Activated CD4-positive, alpha-beta memory T cell treated with anti-CD3 and anti-CD28 coated beads, Interleukin-2, amount 10 ng/mL, durations not matched to agents 7 days and 5 days (primary cell): ENCODE results near the gene AGR2. TPM values are rescaled to one million over a fixed set of nuclear protein-coding genes. Genes with fewer than 3 reads are reported as not detected.

Experiments
- total RNA-seq, 2 experiments: library from RNA; stranded (reverse); gene quantifications; one replicate each; pipeline ENCODE4 v1.2.3, GENCODE V29; 2021

Gene AGR2
- total RNA-seq, 2 experiments from 2014 or later = not detected

Other genes starting within 250 kb of the AGR2 start
- gene ANKMY2, start 159.2 kb downstream of the AGR2 start, total RNA-seq = 10 to 100 TPM; 11.7 to 12.3 TPM
- 10 to 100 TPM; 33.4 to 33.6 TPM for gene BZW2, start 158.8 kb downstream of the AGR2 start, total RNA-seq
- under 1 TPM; 0.40 to 0.48 TPM for gene TSPAN13, start 51.2 kb downstream of the AGR2 start, total RNA-seq
- gene AGR3, start 77.0 kb upstream of the AGR2 start, total RNA-seq = not detected